A204.1 (cell line): Measurements from ENCODE around the gene HK3.

Source experiments
- FAIRE-seq: peaks from 2 replicates; lab custom pipeline; 2012; peaks lifted over from hg19 to GRCh38; lab: Jason Lieb, UNC

The HK3 gene

GRCh38 chr5:176901260-176902101, 2.3 kb upstream of the HK3 start:
- FAIRE-seq = no peak

DNA sequence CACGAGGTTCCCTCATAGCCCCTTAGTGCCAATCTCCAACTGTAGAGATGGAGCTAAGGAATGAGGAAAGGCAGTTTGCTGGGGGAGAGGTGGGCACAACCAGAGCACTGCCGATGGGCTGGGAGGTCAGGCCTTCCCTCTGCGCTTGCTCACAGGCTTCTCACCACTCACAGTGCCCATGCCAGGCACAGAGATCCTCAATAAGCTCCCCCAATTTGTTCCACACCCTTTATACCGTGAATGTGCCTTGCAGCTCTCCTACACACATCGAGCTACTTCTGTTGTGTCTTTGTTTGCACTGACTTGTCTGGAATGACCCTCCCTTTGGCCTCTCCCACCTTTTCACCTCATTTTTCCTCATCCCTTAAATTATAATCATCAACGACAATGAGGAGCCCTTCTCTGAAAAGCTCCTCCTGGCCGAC, 1.6 kb upstream of the HK3 start:
- no peak for FAIRE-seq

- no peak for FAIRE-seq
These were observed 1.0 kb upstream of the HK3 start for GRCh38 chr5:176899946-176900779.

GRCh38 chr5:176897263-176897662, 1.9 kb downstream of the HK3 start:
- FAIRE-seq = no peak

DNA sequence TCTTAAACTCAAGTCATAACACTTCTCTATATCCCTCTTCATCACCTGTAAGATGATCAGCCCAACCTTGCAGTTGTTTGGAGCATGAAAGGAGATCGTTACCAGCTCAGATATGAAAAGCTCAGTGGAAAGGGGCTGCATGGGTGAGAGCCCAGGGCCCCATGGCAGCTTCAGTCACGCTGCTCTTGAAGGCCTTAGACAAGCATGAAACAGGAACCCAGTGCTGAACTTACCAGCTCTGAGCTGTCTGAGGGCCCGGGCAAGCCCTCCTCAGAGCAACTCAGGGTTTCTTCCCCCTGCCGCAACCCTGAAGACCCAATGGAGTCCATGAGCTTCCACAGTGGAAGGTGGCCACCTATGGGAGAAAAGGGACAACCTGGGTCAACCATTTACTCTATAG, 3.3 kb downstream of the HK3 start:
- FAIRE-seq = no peak

DNA sequence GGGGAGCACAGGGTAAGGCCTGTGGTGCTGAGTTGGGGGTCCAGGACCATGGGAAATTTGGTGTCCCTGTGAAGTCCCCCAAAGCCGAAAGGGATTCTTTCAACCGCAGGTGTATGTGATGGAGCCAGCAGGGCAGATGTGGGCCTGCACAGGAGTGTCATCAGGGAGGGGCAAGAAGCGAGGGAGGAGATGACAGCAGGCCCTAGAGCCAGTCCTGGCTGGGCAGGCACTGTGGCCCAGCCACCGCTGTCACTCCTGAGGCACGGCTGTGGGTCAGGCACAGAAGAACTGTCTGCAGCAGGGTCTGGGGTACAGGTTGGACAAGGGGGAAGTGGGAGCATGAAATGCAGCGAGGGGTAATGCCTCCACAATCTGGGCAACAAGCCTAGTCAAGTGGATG, 4.8 kb downstream of the HK3 start:
- FAIRE-seq = no peak

DNA sequence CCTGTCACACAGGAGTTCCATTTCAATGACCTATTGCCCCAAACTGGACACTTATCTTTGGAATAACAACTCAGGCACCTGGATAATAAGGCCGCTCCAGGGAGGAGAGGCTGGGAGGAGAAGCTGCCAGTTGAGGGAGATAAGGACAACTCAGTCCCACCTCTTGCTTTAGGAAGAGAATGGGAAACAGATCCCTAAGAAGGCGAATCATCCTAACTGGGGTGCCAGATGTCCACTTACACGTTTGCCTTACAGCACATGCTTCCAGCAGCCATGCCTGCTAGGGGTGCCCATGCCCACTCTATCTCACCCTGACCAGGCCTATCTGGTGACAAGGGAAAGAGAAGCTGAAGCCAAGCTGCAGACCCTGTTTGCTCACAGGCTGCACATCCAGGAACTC, 6.5 kb downstream of the HK3 start:
- no peak for FAIRE-seq

DNA sequence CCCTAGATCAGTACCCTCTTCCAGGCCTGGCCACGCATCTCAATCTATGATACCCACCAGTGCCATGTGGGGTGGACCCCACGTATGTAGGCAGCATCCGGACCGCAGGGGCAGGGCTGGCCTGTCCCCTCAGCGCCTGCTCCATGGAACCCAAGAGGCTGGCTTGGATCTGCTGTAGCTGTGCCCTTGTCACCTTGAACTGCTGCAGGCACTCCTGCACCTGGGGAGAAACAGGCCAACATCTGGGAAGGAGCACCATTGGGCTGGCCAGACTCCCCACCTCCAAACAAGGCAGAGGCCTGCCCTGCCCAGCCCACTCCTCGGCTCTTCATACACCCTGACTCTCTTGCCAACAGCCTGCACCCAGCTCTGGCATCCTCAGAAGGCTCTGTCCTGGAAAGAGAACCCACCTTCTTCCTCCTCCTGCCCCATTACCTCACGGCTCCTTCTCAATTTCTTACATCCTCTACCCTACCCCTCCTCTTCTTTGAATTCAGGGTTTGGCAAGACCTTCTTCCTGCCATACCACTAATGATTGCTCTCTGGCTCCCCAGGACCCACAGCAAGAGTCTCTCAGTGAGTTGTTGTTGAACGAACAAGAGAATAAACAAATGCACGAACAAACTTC, 7.7 kb downstream of the HK3 start:
- FAIRE-seq = no peak

GRCh38 chr5:176890455-176891330, 8.5 kb downstream of the HK3 start:
- no peak for FAIRE-seq

GRCh38 chr5:176889321-176890280, 9.5 kb downstream of the HK3 start:
- no peak for FAIRE-seq

DNA sequence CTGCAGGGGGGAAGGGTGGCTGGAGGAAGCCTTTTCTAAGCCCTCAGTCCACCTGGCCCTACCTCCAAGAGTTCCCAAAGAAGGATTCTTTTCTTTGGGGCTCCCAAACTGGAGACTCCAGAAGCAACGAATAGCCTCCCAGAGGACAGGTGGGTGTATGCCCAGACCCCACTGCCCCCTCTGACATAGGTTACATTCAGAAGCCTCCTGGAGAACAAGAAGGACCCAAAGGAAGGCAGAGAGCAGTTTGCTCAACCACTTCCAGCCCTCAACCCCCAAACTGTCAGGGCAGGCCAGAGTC, 10.3 kb downstream of the HK3 start:
- no peak for FAIRE-seq

- no peak for FAIRE-seq
These were observed 10.9 kb downstream of the HK3 start for GRCh38 chr5:176888016-176888864.

GRCh38 chr5:176887252-176887849, 11.8 kb downstream of the HK3 start:
- FAIRE-seq = no peak

- no peak for FAIRE-seq
These were observed 12.6 kb downstream of the HK3 start for GRCh38 chr5:176886336-176887251.

- no peak for FAIRE-seq
These were observed 14.6 kb downstream of the HK3 start for GRCh38 chr5:176884571-176884890.

- FAIRE-seq = no peak
These were observed 15.2 kb downstream of the HK3 start for GRCh38 chr5:176883700-176884570.

DNA sequence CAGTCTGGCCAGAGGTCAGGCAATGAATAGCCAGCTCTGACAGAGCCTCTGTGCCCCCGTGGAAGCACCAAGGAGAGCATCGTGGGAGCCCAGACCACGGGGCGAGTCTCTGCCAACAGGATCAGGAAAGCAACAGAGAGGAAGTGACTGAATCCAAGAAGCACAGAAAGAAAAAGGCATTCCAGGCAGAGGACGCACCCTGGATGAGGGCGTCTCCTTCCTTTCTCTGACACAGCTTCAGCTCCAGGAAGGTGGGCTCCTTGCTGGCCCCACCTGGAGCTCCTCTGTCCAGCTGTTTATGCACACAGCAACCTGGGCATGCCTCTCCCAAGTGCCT, 16.6 kb downstream of the HK3 start:
- no peak for FAIRE-seq
